Stomach (tissue), 9 donors: ENCODE measurements around the gene HENMT1. TPM values are rescaled to one million over a fixed set of nuclear protein-coding genes. Genes with fewer than 3 reads are reported as not detected.

Source experiments
- DNase-seq, 2 donors: peaks; one replicate each; pipeline versions ENCODE4 v3.0.0 to v3.0.0-alpha.2; 2013 to 2019
- H3K27ac ChIP-seq, 5 donors: fragments of 200-600 bp in 4 of 5; sonication (generic) in 4 of 5; one replicate each; pipeline ENCODE4 v1.5.1; 2013 to 2019; ENCODE audit warnings: mild to moderate bottlenecking in 1 of 5, moderate library complexity in 1 of 5
- H3K27me3 ChIP-seq, 3 donors: fragments of 200-600 bp; sonication (generic); one replicate each; pipeline ENCODE4 v1.5.1; 2017 to 2019; ENCODE audit warnings: mixed run types in 1 of 3
- H3K36me3 ChIP-seq, 4 donors: fragments of 200-600 bp; sonication (generic); 1 replicate in 3 of 4; 2 replicates in 1 of 4; pipeline ENCODE4 v1.5.1; 2016 to 2019
- H3K4me1 ChIP-seq, 4 donors: fragments of 200-600 bp; sonication (generic); one replicate each; pipeline ENCODE4 v1.5.1; 2016 to 2019
- H3K4me3 ChIP-seq, 4 donors: fragments of 200-600 bp; sonication (generic) in 3 of 4; one replicate each; pipeline ENCODE4 v1.5.1; 2016 to 2019; ENCODE audit warnings: mild to moderate bottlenecking in 1 of 4
- H3K9me3 ChIP-seq, 4 donors: fragments of 200-600 bp; sonication (generic); one replicate each; pipeline ENCODE4 v1.5.1; 2016 to 2019
- CTCF ChIP-seq, 7 experiments: fragments of 450-650 bp in 4 of 7; fragments of 200-600 bp in 3 of 7; sonication (generic) in 3 of 7; IDR thresholded peaks; one replicate each; pipeline ENCODE4 v1.5.1; 2016 to 2019; ENCODE audit warnings: antibody characterized with exemption in 7 of 7, control low read depth in 2 of 7, mild to moderate bottlenecking in 1 of 7
- EP300 ChIP-seq: sonication (generic); formaldehyde crosslinking; IDR thresholded peaks from one replicate; pipeline ENCODE4 v1.6.1; 2017; ENCODE audit warnings: antibody characterized with exemption
- POLR2A ChIP-seq, 4 donors: fragments of 450-650 bp; IDR thresholded peaks; one replicate each; pipeline ENCODE4 v1.6.1; 2016; ENCODE audit warnings: antibody characterized with exemption in 4 of 4, control low read depth in 2 of 4, mild to moderate bottlenecking in 1 of 4, moderate library complexity in 1 of 4
- POLR2AphosphoS5 ChIP-seq, 3 donors: sonication (generic); formaldehyde crosslinking; IDR thresholded peaks; one replicate each; pipeline ENCODE4 v1.6.1; 2016; ENCODE audit warnings: antibody characterized with exemption in 3 of 3
- WGBS, 5 donors: extraction: QIAGEN DNeasy Blood & Tissue Kit in 3 of 5; methylation state at CpG; one replicate each; pipeline versions ENCODE4 v1.1.5 to v1.1.7; 2013 to 2018; 5-methylcytosine and 5-hydroxymethylcytosine counted together
- intact Hi-C: fragments of 100-400 bp; cut with DNase I; formaldehyde crosslinking; loops from one replicate; pipeline ENCODE4 v1.15.1; 2023; ENCODE audit warnings: low total_unique reads
- polyA plus RNA-seq, 3 donors: library from polyadenylated mRNA; stranded (reverse); fragments of 200-250 nt; gene quantifications; one replicate each; pipeline ENCODE4 v1.2.3, GENCODE V29; 2013
- total RNA-seq, 5 donors: library from RNA; depleted of rRNA; stranded (reverse); fragments of >200 nt; gene quantifications; one replicate each; pipeline versions ENCODE4 v1.1.0 to v1.2.3, GENCODE V29; 2014 to 2016
- donor health status: healthy with polysubstance abuse.
- donor health status: Bipolar disorder and iron deficiency.
- donor health status: healthy.

Gene HENMT1
- total and polyA plus RNA-seq, 8 donors: 1.7 to 7.3 (median 3.0) TPM; not detected in 2

GRCh38 chr1:108617008-108617723 is 43.7 kb downstream of the HENMT1 start:
- intact Hi-C loops: no loop called here
- Histone ChIP-seq H3K4me1 (no peaks in the 10 kb centered on the region), H3K9me3 (no peaks in the 10 kb centered on the region), H3K27ac (no peak overlapping the region), H3K36me3 (peaks cover 0 to 57% (median 28%) of the 10 kb centered on the region in 4 donors), H3K4me3 (no peak overlapping the region), H3K27me3 (no peaks in the 10 kb centered on the region)
- WGBS, 5 donors: 87 to 94% (median 89%) methylated on average over 8 of the region's 8 CpGs
- no peak for DNase-seq
- TF ChIP-seq POLR2A (IDR thresholded peaks at IDR 0.05) (no peak), EP300 (no peak), POLR2AphosphoS5 (IDR thresholded peaks at IDR 0.05) (no peak), CTCF (IDR thresholded peaks at IDR 0.05) (no peak)

GRCh38 chr1:108615544-108615943 is 45.3 kb downstream of the HENMT1 start:
- TF ChIP-seq CTCF (IDR thresholded peaks at IDR 0.05) (no peak), POLR2AphosphoS5 (IDR thresholded peaks at IDR 0.05) (no peak)
- H3K4me3 ChIP-seq: no peak overlapping the region
- no peaks in the 10 kb centered on the region for H3K27me3 ChIP-seq
- DNase-seq: no peak
- H3K27ac ChIP-seq: no peak overlapping the region
- no peaks in the 10 kb centered on the region for H3K9me3 ChIP-seq
- intact Hi-C loops: no loop called here
- WGBS, 5 donors: 48 to 83% (median 60%) methylated on average over 2 of the region's 2 CpGs
- no peaks in the 10 kb centered on the region for H3K4me1 ChIP-seq
- H3K36me3 ChIP-seq: peaks cover 0 to 54% (median 30%) of the 10 kb centered on the region in 4 donors

GRCh38 chr1:108612496-108612895 is 48.4 kb downstream of the HENMT1 start:
- Histone ChIP-seq H3K36me3 (peaks cover 0 to 46% (median 27%) of the 10 kb centered on the region in 4 donors), H3K4me3 (no peak overlapping the region), H3K27me3 (no peaks in the 10 kb centered on the region), H3K9me3 (no peaks in the 10 kb centered on the region), H3K27ac (no peak overlapping the region), H3K4me1 (peaks cover 0 to 6% (median 2%) of the 10 kb centered on the region in 4 donors)
- DNase-seq: no peak
- WGBS, 5 donors: 69 to 95% (median 86%) methylated on average over 5 of the region's 5 CpGs
- intact Hi-C loops: no loop called here
- TF ChIP-seq POLR2AphosphoS5 (IDR thresholded peaks at IDR 0.05): no peak
- TF ChIP-seq CTCF (IDR thresholded peaks at IDR 0.05): no peak
- no peak for TF ChIP-seq POLR2A (IDR thresholded peaks at IDR 0.05)
- TF ChIP-seq EP300: no peak

- Histone ChIP-seq H3K36me3 (peaks cover 0 to 41% (median 29%) of the 10 kb centered on the region in 4 donors), H3K27me3 (no peaks in the 10 kb centered on the region), H3K4me1 (peaks cover 0 to 6% (median 2%) of the 10 kb centered on the region in 4 donors), H3K27ac (no peak overlapping the region), H3K9me3 (no peaks in the 10 kb centered on the region), H3K4me3 (no peak overlapping the region)
- intact Hi-C loops: no loop called here
- WGBS, 5 donors: 56 to 81% (median 66%) methylated on average over 4 of the region's 4 CpGs
- no peak for DNase-seq
- no peak for TF ChIP-seq POLR2AphosphoS5 (IDR thresholded peaks at IDR 0.05)
- TF ChIP-seq CTCF (IDR thresholded peaks at IDR 0.05): no peak
These were observed 48.9 kb downstream of the HENMT1 start for GRCh38 chr1:108611984-108612383.
